ENCODE results near the gene TALDO1. TPM values are rescaled to one million over a fixed set of nuclear protein-coding genes. Genes with fewer than 3 reads are reported as not detected.

Gene TALDO1
- total and polyA plus RNA-seq, 2 donors (not counting 3 experiments of a cell fraction or from before 2014, with no cell fraction given), result 211 to 294 TPM

GRCh38 chr11:749731-750130 is 2.5 kb downstream of the TALDO1 start:
- no peak for TF ChIP-seq MYC (IDR thresholded peaks at IDR 0.05; ENCODE audit: low read depth, low read length)
- no peak for TF ChIP-seq POLR2A (IDR thresholded peaks at IDR 0.05; ENCODE audit: low read depth, low read length)
- no peak for TF ChIP-seq FOS (IDR thresholded peaks at IDR 0.05; ENCODE audit: borderline replicate concordance, insufficient read depth, low read length)
- no peak for TF ChIP-seq GATA2 (IDR thresholded peaks at IDR 0.05; ENCODE audit: insufficient read depth, insufficient read length, low read depth, low read length)
- TF ChIP-seq CTCF (IDR thresholded peaks at IDR 0.05; ENCODE audit: extremely low read depth in 1 of 2, insufficient read depth in 1 of 2, low read depth in 1 of 2, low read length in 2 of 2), result no peak
- TF ChIP-seq POLR2AphosphoS5 (IDR thresholded peaks at IDR 0.05; ENCODE audit: insufficient read depth, low read depth, low read length), result no peak
- Histone ChIP-seq H3K36me3 (ENCODE audit: control insufficient read depth in 2 of 2, extremely low read depth in 1 of 2, insufficient read depth in 2 of 2, low read length in 2 of 2) (no peaks in the 10 kb centered on the region), H3K4me1 (ENCODE audit: control insufficient read depth, extremely low read depth, insufficient read depth, low read length) (peaks cover 17% of the 10 kb centered on the region), H3K4me3 (replicated peaks in 1 of 3; ENCODE audit: insufficient read depth in 1 of 3, low read depth in 1 of 3, low read length in 3 of 3) (no peak overlapping the region), H3K79me2 (ENCODE audit: control insufficient read depth, insufficient read depth, low read length) (peaks cover 66% of the 10 kb centered on the region), H3K27ac (ENCODE audit: insufficient read depth, low read depth, low read length) (no peak overlapping the region), H3K9me3 (replicated peaks; ENCODE audit: control insufficient read depth, insufficient read depth, low read length) (no peaks in the 10 kb centered on the region), H3K27me3 (ENCODE audit: control insufficient read depth in 2 of 2, insufficient read depth in 2 of 2, low read length in 2 of 2) (no peaks in the 10 kb centered on the region), H2AFZ (ENCODE audit: low read depth, low read length) (no peak overlapping the region), H3K4me2 (ENCODE audit: insufficient read depth, low read length) (no peak overlapping the region), H4K20me1 (replicated peaks; ENCODE audit: control insufficient read depth, extremely low read depth, insufficient read depth, low read length) (no peaks in the 10 kb centered on the region), H3K9me1 (replicated peaks; ENCODE audit: control insufficient read depth, extremely low read depth, insufficient read depth, low read length) (no peaks in the 10 kb centered on the region), H3K9ac (replicated peaks; ENCODE audit: extremely low read depth, insufficient read depth, low read length) (no peak overlapping the region)
- POLR2A ChIA-PET, result no interaction called here
- dilution Hi-C loops (cut with MboI; ENCODE audit: extremely low pct_ligation_motif_present, low sequenced_read_pairs), result no loop called here
- BruUV-seq (replicated peaks), result no TSS peak
- intact Hi-C loops (cut with micrococcal nuclease), result loop anchor here (2.0 kb wide), 1 partner anchor 27 kb away; the partner anchor contains the start of gene GATD1
- FAIRE-seq (no peak), DNase-seq (ENCODE audit: low read depth, low spot score) (no peak)
- CTCF ChIA-PET, result interaction anchor here (1.2 to 5.6 kb wide), 3 partner anchors 10 to 34 kb away, joined by 3 to 26 read pairs (median 6); no protein-coding TSS in a partner anchor

GRCh38 chr11:760236-760635 is 13.0 kb downstream of the TALDO1 start:
- Histone ChIP-seq H3K36me3 (ENCODE audit: control insufficient read depth in 2 of 2, extremely low read depth in 1 of 2, insufficient read depth in 2 of 2, low read length in 2 of 2) (peaks cover 18 to 42% of the 10 kb centered on the region in 2 experiments), H3K9ac (replicated peaks; ENCODE audit: extremely low read depth, insufficient read depth, low read length) (no peak overlapping the region), H3K4me3 (replicated peaks in 1 of 3; ENCODE audit: insufficient read depth in 1 of 3, low read depth in 1 of 3, low read length in 3 of 3) (no peak overlapping the region), H2AFZ (ENCODE audit: low read depth, low read length) (no peak overlapping the region), H3K79me2 (ENCODE audit: control insufficient read depth, insufficient read depth, low read length) (peaks cover 17% of the 10 kb centered on the region), H4K20me1 (replicated peaks; ENCODE audit: control insufficient read depth, extremely low read depth, insufficient read depth, low read length) (no peaks in the 10 kb centered on the region), H3K9me1 (replicated peaks; ENCODE audit: control insufficient read depth, extremely low read depth, insufficient read depth, low read length) (no peaks in the 10 kb centered on the region), H3K4me2 (ENCODE audit: insufficient read depth, low read length) (no peak overlapping the region), H3K27me3 (ENCODE audit: control insufficient read depth in 2 of 2, insufficient read depth in 2 of 2, low read length in 2 of 2) (no peaks in the 10 kb centered on the region), H3K4me1 (ENCODE audit: control insufficient read depth, extremely low read depth, insufficient read depth, low read length) (no peaks in the 10 kb centered on the region), H3K27ac (ENCODE audit: insufficient read depth, low read depth, low read length) (no peak overlapping the region), H3K9me3 (replicated peaks; ENCODE audit: control insufficient read depth, insufficient read depth, low read length) (no peaks in the 10 kb centered on the region)
- intact Hi-C loops (cut with micrococcal nuclease), result no loop called here
- dilution Hi-C loops (cut with MboI; ENCODE audit: extremely low pct_ligation_motif_present, low sequenced_read_pairs), result no loop called here
- DNase-seq (ENCODE audit: low read depth, low spot score) (no peak), FAIRE-seq (no peak)
- CTCF ChIA-PET, result interaction anchor here (1.3 to 2.3 kb wide), 2 partner anchors 10 to 12 kb away, joined by 3 to 10 read pairs; partner anchors contain the start of gene TALDO1
- TF ChIP-seq EZH2 (IDR thresholded peaks at IDR 0.05; ENCODE audit: borderline replicate concordance, low read depth, low read length, severe bottlenecking) (no peak), GATA2 (IDR thresholded peaks at IDR 0.05; ENCODE audit: insufficient read depth, insufficient read length, low read depth, low read length) (no peak), CTCF (IDR thresholded peaks at IDR 0.05; ENCODE audit: extremely low read depth in 1 of 2, insufficient read depth in 1 of 2, low read depth in 1 of 2, low read length in 2 of 2) (no peak), POLR2AphosphoS5 (IDR thresholded peaks at IDR 0.05; ENCODE audit: insufficient read depth, low read depth, low read length) (no peak), FOS (IDR thresholded peaks at IDR 0.05; ENCODE audit: borderline replicate concordance, insufficient read depth, low read length) (no peak), POLR2A (IDR thresholded peaks at IDR 0.05; ENCODE audit: low read depth, low read length) (no peak), MYC (IDR thresholded peaks at IDR 0.05; ENCODE audit: low read depth, low read length) (no peak), JUN (IDR thresholded peaks at IDR 0.05; ENCODE audit: borderline replicate concordance, insufficient read depth, insufficient read length, low read depth) (no peak), MAX (IDR thresholded peaks at IDR 0.05; ENCODE audit: insufficient read depth, insufficient read length) (no peak)
- BruUV-seq (replicated peaks), result no TSS peak
- POLR2A ChIA-PET, result no interaction called here

All from endothelial cell of umbilical vein (primary cell).